Naive thymus-derived CD4-positive, alpha-beta T cell (primary cell): Measurements from ENCODE around the gene LLGL2. TPM values are rescaled to one million over a fixed set of nuclear protein-coding genes. Genes with fewer than 3 reads are reported as not detected.

Experiments used
- ATAC-seq: fragments of 150-1000 bp; cut with Tn5 transposase; 2 replicates; pipeline ENCODE4 v1.10.0; 2021; ENCODE audit warnings: mild to moderate bottlenecking, moderate library complexity
- CTCF ChIA-PET: fragments of 350-600 bp; sonication (Branson Sonifier 250); formaldehyde crosslinking; loops from one replicate; lab custom pipeline; 2021; ENCODE audit warnings: antibody characterized with exemption; lab: Charles Lee
- POLR2A ChIA-PET: fragments of 350-600 bp; sonication (Branson Sonifier 250); formaldehyde crosslinking; loops from one replicate; lab custom pipeline; 2021; ENCODE audit warnings: antibody characterized with exemption, inconsistent platforms; lab: Charles Lee
- DNase-seq, 9 donors: peaks; one replicate each; pipeline versions ENCODE4 v3.0.0 to v3.0.0-alpha.2; 2020 to 2022; ENCODE audit warnings: mixed read lengths in 1 of 9
- H3K27ac ChIP-seq: one replicate; pipeline ENCODE4 v1.7.0; 2013; ENCODE audit warnings: mild to moderate bottlenecking, low read depth, low read length, moderate library complexity
- H3K27me3 ChIP-seq, 2 donors: one replicate each; pipeline ENCODE4 v1.7.0; 2013; ENCODE audit warnings: low read length in 2 of 2, mild to moderate bottlenecking in 2 of 2, moderate library complexity in 2 of 2; ENCODE audit not compliant: control insufficient read depth in 2 of 2, insufficient read depth in 2 of 2
- H3K36me3 ChIP-seq, 3 experiments: 1 replicate in 2 of 3; 2 replicates in 1 of 3; pipeline ENCODE4 v1.7.0; 2013; ENCODE audit warnings: low read length in 3 of 3, mild to moderate bottlenecking in 3 of 3, moderate library complexity in 1 of 3; ENCODE audit not compliant: insufficient read depth in 3 of 3, control insufficient read depth in 2 of 3
- H3K4me1 ChIP-seq, 2 donors: one replicate each; pipeline ENCODE4 v1.7.0; 2013; ENCODE audit warnings: low read length in 2 of 2, mild to moderate bottlenecking in 2 of 2, moderate library complexity in 1 of 2; ENCODE audit not compliant: control insufficient read depth in 2 of 2, insufficient read depth in 2 of 2
- H3K4me3 ChIP-seq: 2 replicates; pipeline ENCODE4 v1.7.0; 2013; ENCODE audit warnings: mild to moderate bottlenecking, low read length
- H3K9me3 ChIP-seq, 3 experiments: 1 replicate in 2 of 3; 2 replicates in 1 of 3; pipeline ENCODE4 v1.7.0; 2013; ENCODE audit warnings: low read length in 3 of 3; ENCODE audit not compliant: control insufficient read depth in 2 of 3
- H3K27ac Mint-ChIP-seq, 9 donors: one replicate each; pipeline ENCODE4 v1.8.0; 2020 to 2022; ENCODE audit warnings: mixed read lengths in 9 of 9, mild to moderate bottlenecking in 8 of 9, moderate library complexity in 5 of 9, inconsistent platforms in 2 of 9
- H3K27me3 Mint-ChIP-seq, 5 donors: one replicate each; pipeline ENCODE4 v1.8.0; 2021 to 2022; ENCODE audit warnings: mixed read lengths in 5 of 5, mild to moderate bottlenecking in 1 of 5
- H3K36me3 Mint-ChIP-seq, 5 donors: one replicate each; pipeline ENCODE4 v1.8.0; 2020 to 2022; ENCODE audit warnings: mixed read lengths in 5 of 5, mild to moderate bottlenecking in 3 of 5, inconsistent platforms in 1 of 5
- H3K4me1 Mint-ChIP-seq, 7 donors: one replicate each; pipeline ENCODE4 v1.8.0; 2020 to 2022; ENCODE audit warnings: mixed read lengths in 7 of 7, mild to moderate bottlenecking in 3 of 7, inconsistent platforms in 1 of 7
- H3K4me3 Mint-ChIP-seq, 10 donors: one replicate each; pipeline ENCODE4 v1.8.0; 2020 to 2022; ENCODE audit warnings: mild to moderate bottlenecking in 10 of 10, mixed read lengths in 10 of 10, moderate library complexity in 6 of 10, inconsistent platforms in 2 of 10
- H3K9me3 Mint-ChIP-seq, 11 donors: one replicate each; pipeline ENCODE4 v1.8.0; 2020 to 2022; ENCODE audit warnings: mixed read lengths in 11 of 11, mild to moderate bottlenecking in 4 of 11, inconsistent platforms in 1 of 11, moderate library complexity in 1 of 11
- intact Hi-C, 2 donors: fragments of 100-400 bp; cut with micrococcal nuclease; formaldehyde crosslinking; loops; one replicate each; pipeline ENCODE4 v1.15.1; 2023
- polyA plus RNA-seq, 2 donors: library from polyadenylated mRNA; unstranded; fragments of 300-500 nt; fragmentation: Illumina TruSeq; gene quantifications; one replicate each; pipeline ENCODE4 v1.2.3, GENCODE V29; 2021
- total RNA-seq, 6 experiments: library from RNA in 5 of 6; stranded (reverse) in 5 of 6; gene quantifications; 1 replicate in 5 of 6; 2 replicates in 1 of 6; pipeline ENCODE4 v1.2.3 and lab custom pipeline; 2021 to 2026

The LLGL2 gene
- total and polyA plus RNA-seq, 7 experiments from 2014 or later: 9.2 to 55.7 (median 26.5) TPM

DNA sequence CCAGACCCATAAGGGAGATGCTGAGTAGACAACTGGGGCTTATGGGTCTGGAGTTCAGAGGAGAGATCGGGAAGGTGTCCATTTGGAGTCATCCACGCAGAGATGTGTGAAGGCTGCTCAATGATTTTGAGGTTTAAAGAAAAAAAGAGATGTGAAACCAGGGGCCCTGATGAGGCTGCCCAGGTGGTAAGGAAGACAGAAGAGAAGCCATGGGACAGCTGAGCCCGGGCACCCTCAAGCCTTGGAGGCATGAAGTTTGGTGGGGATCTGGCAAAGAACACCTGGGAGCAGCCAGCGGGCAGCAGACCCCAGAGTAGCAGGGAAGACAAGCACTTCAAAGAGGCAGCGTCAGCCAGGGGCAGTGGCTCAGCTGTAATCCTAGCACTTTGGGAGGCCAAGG, 41.3 kb downstream of the LLGL2 start:
- Histone ChIP-seq H3K27me3 (no peaks in the 10 kb centered on the region), H3K9me3 (no peaks in the 10 kb centered on the region), H3K4me3 (no peak overlapping the region), H3K4me1 (no peaks in the 10 kb centered on the region), H3K27ac (no peak overlapping the region), H3K36me3 (peaks cover 0 to 71% (median 5%) of the 10 kb centered on the region in 3 experiments)
- ATAC-seq (no peak), DNase-seq (no peak)
- H3K27ac Mint-ChIP-seq: peak overlapping the region in 1 of 9 donors; percentile 20
- POLR2A ChIA-PET: no interaction called here
- H3K4me1 Mint-ChIP-seq: peaks cover 0 to 8% (median 0%) of the 10 kb centered on the region in 7 donors
- H3K4me3 Mint-ChIP-seq: no peak overlapping the region
- intact Hi-C loops: no loop called here
- H3K36me3 Mint-ChIP-seq: peaks cover 0 to 26% (median 0%) of the 10 kb centered on the region in 5 donors
- CTCF ChIA-PET: no interaction called here
- H3K9me3 Mint-ChIP-seq: no peaks in the 10 kb centered on the region
- no peaks in the 10 kb centered on the region for H3K27me3 Mint-ChIP-seq

DNA sequence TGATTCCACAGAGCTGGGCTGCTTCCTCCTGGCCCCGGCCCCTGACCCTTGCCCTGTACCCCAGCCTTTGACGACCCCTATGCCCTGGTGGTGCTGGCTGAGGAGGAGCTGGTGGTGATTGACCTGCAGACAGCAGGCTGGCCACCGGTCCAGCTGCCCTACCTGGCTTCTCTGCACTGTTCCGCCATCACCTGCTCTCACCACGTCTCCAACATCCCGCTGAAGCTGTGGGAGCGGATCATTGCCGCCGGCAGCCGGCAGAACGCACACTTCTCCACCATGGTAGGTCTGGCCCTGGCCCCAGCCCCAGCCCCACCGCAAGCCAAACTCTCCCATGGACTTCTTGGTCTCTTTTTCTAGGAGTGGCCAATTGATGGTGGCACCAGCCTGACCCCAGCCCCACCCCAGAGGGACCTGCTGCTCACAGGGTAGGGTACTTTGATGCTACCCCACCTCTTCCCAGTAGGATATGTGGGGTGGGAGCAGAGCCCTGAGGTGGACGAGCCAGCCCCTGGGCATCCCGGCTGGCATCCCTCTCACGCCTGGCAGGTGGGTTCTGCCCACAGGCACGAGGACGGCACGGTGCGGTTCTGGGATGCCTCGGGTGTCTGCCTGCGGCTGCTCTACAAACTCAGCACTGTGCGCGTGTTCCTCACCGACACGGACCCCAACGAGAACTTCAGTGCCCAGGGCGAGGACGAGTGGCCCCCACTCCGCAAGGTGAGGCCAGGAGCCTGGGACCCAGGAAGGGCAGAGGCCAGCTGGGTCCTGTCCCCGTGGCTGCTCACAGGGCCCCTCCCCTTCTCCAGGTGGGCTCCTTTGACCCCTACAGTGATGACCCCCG, 43.1 kb downstream of the LLGL2 start:
- ChIA-PET CTCF (no interaction called here), POLR2A (no interaction called here)
- H3K36me3 Mint-ChIP-seq: peaks cover 0 to 19% (median 0%) of the 10 kb centered on the region in 5 donors
- DNase-seq (no peak), ATAC-seq (no peak)
- no peak overlapping the region for H3K27ac Mint-ChIP-seq
- no peaks in the 10 kb centered on the region for H3K9me3 ChIP-seq
- intact Hi-C loops: no loop called here
- no peaks in the 10 kb centered on the region for H3K4me1 ChIP-seq
- no peaks in the 10 kb centered on the region for H3K27me3 ChIP-seq
- H3K4me1 Mint-ChIP-seq: peaks cover 0 to 8% (median 0%) of the 10 kb centered on the region in 7 donors
- H3K27ac ChIP-seq: no peak overlapping the region
- H3K27me3 Mint-ChIP-seq: no peaks in the 10 kb centered on the region
- no peaks in the 10 kb centered on the region for H3K9me3 Mint-ChIP-seq
- peaks cover 0 to 58% (median 4%) of the 10 kb centered on the region in 3 experiments for H3K36me3 ChIP-seq
- H3K4me3 Mint-ChIP-seq: no peak overlapping the region
- H3K4me3 ChIP-seq: no peak overlapping the region

DNA sequence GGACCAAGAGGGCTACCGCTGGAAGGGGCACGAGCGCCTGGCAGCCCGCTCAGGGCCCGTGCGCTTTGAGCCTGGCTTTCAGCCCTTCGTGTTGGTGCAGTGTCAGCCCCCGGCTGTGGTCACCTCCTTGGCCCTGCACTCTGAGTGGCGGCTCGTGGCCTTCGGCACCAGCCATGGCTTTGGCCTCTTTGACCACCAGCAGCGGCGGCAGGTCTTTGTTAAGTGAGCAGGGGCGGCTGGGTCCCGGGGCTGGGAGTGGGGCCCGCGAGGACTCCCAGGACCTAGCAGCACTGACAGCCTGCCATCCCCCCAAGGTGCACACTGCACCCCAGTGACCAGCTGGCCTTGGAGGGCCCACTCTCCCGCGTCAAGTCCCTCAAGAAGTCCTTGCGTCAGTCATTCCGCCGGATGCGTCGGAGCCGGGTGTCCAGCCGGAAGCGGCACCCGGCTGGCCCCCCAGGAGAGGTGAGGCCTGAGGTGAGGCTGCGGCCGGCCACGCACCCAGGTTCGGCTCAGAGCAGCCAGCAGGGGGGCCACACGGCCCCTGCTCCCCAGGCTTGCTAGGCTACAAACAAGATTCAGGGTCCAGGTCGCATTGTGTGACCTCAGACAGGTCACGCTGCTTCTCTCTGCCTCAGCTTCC, 44.7 kb downstream of the LLGL2 start:
- Mint-ChIP-seq H3K27ac (no peak overlapping the region), H3K27me3 (no peaks in the 10 kb centered on the region), H3K4me1 (peaks cover 0 to 8% (median 0%) of the 10 kb centered on the region in 7 donors), H3K9me3 (no peaks in the 10 kb centered on the region), H3K4me3 (no peak overlapping the region), H3K36me3 (peaks cover 0 to 19% (median 0%) of the 10 kb centered on the region in 5 donors)
- DNase-seq: no peak
- Histone ChIP-seq H3K4me3 (no peak overlapping the region), H3K27ac (no peak overlapping the region), H3K9me3 (no peaks in the 10 kb centered on the region), H3K4me1 (no peaks in the 10 kb centered on the region), H3K36me3 (peaks cover 0 to 43% (median 0%) of the 10 kb centered on the region in 3 experiments), H3K27me3 (no peaks in the 10 kb centered on the region)
- no peak for ATAC-seq
- POLR2A ChIA-PET: no interaction called here
- intact Hi-C loops: loop anchor here in 1 of 2 donors (5.0 kb wide), 1 partner anchor 43 kb away; the partner anchor contains the start of gene LLGL2
- CTCF ChIA-PET: no interaction called here

DNA sequence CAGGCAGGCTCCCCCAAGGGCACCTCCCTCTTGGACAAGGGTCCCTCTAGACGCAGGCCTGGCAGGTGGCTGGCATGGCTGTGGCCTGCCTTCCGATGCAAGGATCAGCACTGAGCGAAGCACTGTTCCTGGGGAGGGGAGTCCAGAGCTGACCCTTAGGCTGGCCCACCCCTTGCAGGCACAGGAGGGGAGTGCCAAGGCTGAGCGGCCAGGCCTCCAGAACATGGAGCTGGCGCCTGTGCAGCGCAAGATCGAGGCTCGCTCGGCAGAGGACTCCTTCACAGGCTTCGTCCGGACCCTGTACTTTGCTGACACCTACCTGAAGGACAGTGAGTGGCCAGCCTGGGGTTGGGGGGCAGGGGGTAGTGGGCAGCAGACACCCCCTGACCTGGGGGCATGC, 45.3 kb downstream of the LLGL2 start:
- ChIA-PET CTCF (interaction anchor here (0.7 kb wide), 1 partner anchor 348 kb away, joined by 3 read pairs; no protein-coding TSS in a partner anchor), POLR2A (no interaction called here)
- no peaks in the 10 kb centered on the region for H3K27me3 ChIP-seq
- H3K4me1 Mint-ChIP-seq: peaks cover 0 to 8% (median 0%) of the 10 kb centered on the region in 7 donors
- no peak overlapping the region for H3K27ac ChIP-seq
- no peak for DNase-seq
- intact Hi-C loops: loop anchor here in 1 of 2 donors (5.0 kb wide), 1 partner anchor 43 kb away; the partner anchor contains the start of gene LLGL2
- no peaks in the 10 kb centered on the region for H3K27me3 Mint-ChIP-seq
- H3K9me3 Mint-ChIP-seq: no peaks in the 10 kb centered on the region
- peaks cover 0 to 36% (median 0%) of the 10 kb centered on the region in 3 experiments for H3K36me3 ChIP-seq
- ATAC-seq: no peak
- no peaks in the 10 kb centered on the region for H3K9me3 ChIP-seq
- peaks cover 0 to 15% (median 0%) of the 10 kb centered on the region in 5 donors for H3K36me3 Mint-ChIP-seq
- peak overlapping the region in 1 of 9 donors; percentile 92 for H3K27ac Mint-ChIP-seq
- no peak overlapping the region for H3K4me3 Mint-ChIP-seq
- no peaks in the 10 kb centered on the region for H3K4me1 ChIP-seq
- no peak overlapping the region for H3K4me3 ChIP-seq

DNA sequence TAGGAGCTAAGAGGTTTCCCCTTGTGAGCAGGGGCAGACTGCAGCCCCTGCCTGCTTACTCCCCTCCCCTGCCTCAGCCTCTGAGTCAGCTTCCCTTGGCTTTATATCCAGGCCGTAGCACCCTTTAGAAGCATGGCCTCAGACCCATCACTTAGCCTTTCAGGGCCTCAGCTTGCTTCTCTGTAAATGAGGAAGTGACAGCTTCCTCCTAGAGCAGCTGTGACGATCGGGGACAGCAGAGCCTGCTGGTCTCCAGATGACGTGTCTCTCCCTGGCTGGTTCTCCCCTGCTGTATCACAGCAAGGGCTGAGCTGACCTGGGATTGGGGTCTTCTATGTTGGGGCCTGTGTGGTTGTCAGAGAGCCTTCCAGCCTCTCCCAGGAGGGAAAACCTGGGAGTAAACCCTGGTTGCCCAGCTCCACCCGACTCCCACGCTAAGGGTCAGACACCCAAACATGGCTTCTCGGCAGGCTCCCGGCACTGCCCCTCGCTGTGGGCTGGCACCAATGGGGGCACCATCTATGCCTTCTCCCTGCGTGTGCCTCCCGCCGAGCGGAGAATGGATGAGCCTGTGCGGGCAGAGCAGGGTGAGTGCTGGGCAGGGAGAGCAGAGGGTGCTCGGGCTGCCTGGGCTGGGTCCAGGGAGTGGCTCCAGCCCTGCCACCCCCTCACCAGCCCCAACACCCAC, 45.8 kb downstream of the LLGL2 start:
- Histone ChIP-seq H3K27ac (no peak overlapping the region), H3K27me3 (no peaks in the 10 kb centered on the region), H3K4me1 (no peaks in the 10 kb centered on the region), H3K4me3 (no peak overlapping the region), H3K9me3 (no peaks in the 10 kb centered on the region), H3K36me3 (peaks cover 0 to 31% (median 0%) of the 10 kb centered on the region in 3 experiments)
- DNase-seq: peak in 1 of 9 donors; percentile 38
- no peaks in the 10 kb centered on the region for H3K9me3 Mint-ChIP-seq
- peaks cover 0 to 8% (median 0%) of the 10 kb centered on the region in 7 donors for H3K4me1 Mint-ChIP-seq
- H3K27ac Mint-ChIP-seq: peak overlapping the region in 1 of 9 donors; percentile 92
- ATAC-seq: peak; percentile 92
- no peaks in the 10 kb centered on the region for H3K27me3 Mint-ChIP-seq
- H3K4me3 Mint-ChIP-seq: peak overlapping the region in 1 of 10 donors; percentile 71
- ChIA-PET CTCF (interaction anchor here (0.7 kb wide), 1 partner anchor 349 kb away, joined by 3 read pairs; no protein-coding TSS in a partner anchor), POLR2A (no interaction called here)
- intact Hi-C loops: loop anchor here in 1 of 2 donors (5.0 kb wide), 1 partner anchor 44 kb away; the partner anchor contains the start of gene LLGL2
- peaks cover 0 to 10% (median 0%) of the 10 kb centered on the region in 5 donors for H3K36me3 Mint-ChIP-seq

DNA sequence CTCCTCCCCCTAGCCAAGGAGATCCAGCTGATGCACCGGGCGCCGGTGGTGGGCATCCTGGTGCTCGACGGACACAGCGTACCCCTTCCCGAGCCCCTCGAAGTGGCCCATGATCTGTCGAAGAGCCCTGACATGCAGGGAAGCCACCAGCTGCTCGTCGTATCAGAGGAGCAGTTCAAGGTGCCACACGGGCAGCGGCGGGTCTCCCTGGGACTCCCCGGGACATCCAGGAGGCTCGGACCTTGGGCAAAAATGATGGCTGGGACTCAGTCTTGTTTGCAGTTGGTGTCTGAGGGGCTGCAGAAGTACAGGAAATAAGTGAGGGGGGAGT, 46.4 kb downstream of the LLGL2 start:
- no peak overlapping the region for H3K4me3 Mint-ChIP-seq

More for the DNA sequence above, 46.4 kb downstream of the LLGL2 start:
- ChIA-PET POLR2A (no interaction called here), CTCF (no interaction called here)
- Histone ChIP-seq H3K36me3 (peaks cover 0 to 28% (median 0%) of the 10 kb centered on the region in 3 experiments), H3K27me3 (no peaks in the 10 kb centered on the region), H3K9me3 (no peaks in the 10 kb centered on the region), H3K4me3 (no peak overlapping the region), H3K4me1 (no peaks in the 10 kb centered on the region), H3K27ac (no peak overlapping the region)
- H3K27ac Mint-ChIP-seq: peak overlapping the region in 1 of 9 donors; percentile 42
- DNase-seq (no peak), ATAC-seq (no peak)
- no peaks in the 10 kb centered on the region for H3K27me3 Mint-ChIP-seq
- intact Hi-C loops: loop anchor here in 1 of 2 donors (5.0 kb wide), 1 partner anchor 45 kb away; the partner anchor contains the start of gene LLGL2
- H3K4me1 Mint-ChIP-seq: peaks cover 0 to 8% (median 0%) of the 10 kb centered on the region in 7 donors
- H3K36me3 Mint-ChIP-seq: peaks cover 0 to 5% (median 0%) of the 10 kb centered on the region in 5 donors
- H3K9me3 Mint-ChIP-seq: no peaks in the 10 kb centered on the region
